PC-3 (cell line): Measurements from ENCODE around the gene ENPP1.

Source experiments
- CTCF ChIP-seq: fragments of 300-600 bp; sonication (generic); conservative IDR thresholded peaks from 2 replicates; pipeline ENCODE4 v1.5.1; 2017; ENCODE audit warnings: antibody characterized with exemption, low read depth, mild to moderate bottlenecking, low read length
- EZH2 ChIP-seq: fragments of 300-600 bp; sonication (generic); IDR thresholded peaks from one replicate; pipeline ENCODE4 v1.6.1; 2017; ENCODE audit warnings: antibody characterized with exemption, mild to moderate bottlenecking, low read length; ENCODE audit not compliant: unreplicated experiment

GRCh38 chr6:131808460-131809269 is 845 bp downstream of the ENPP1 start:
- TF ChIP-seq CTCF (no peak), EZH2 (no peak)
